H7 (cell line): ENCODE results near the gene DSN1. TPM values are rescaled to one million over a fixed set of nuclear protein-coding genes. Genes with fewer than 3 reads are reported as not detected.

Source experiments
- DNase-seq: peaks from one replicate; pipeline ENCODE4 v3.0.0; 2012
- H3K27me3 ChIP-seq: 2 replicates; pipeline ENCODE4 v1.6.0; 2011; ENCODE audit warnings: mild to moderate bottlenecking, low read length; ENCODE audit not compliant: control insufficient read depth, insufficient read depth
- H3K36me3 ChIP-seq: replicated peaks from 2 replicates; pipeline ENCODE4 v1.5.1; 2011; ENCODE audit warnings: low read length; ENCODE audit not compliant: control insufficient read depth, insufficient read depth
- H3K4me3 ChIP-seq: 2 replicates; pipeline ENCODE4 v1.5.1; 2011; ENCODE audit warnings: low read depth, mild to moderate bottlenecking, control low read depth, low read length, moderate library complexity; ENCODE audit not compliant: insufficient read depth
- total RNA-seq: library from RNA; depleted of rRNA; stranded (reverse); fragments of >200 nt; shearing (Covaris generic); gene quantifications from 2 replicates; pipeline ENCODE4 v1.2.3, GENCODE V29; 2014; rRNA removed

Gene DSN1, protein sequence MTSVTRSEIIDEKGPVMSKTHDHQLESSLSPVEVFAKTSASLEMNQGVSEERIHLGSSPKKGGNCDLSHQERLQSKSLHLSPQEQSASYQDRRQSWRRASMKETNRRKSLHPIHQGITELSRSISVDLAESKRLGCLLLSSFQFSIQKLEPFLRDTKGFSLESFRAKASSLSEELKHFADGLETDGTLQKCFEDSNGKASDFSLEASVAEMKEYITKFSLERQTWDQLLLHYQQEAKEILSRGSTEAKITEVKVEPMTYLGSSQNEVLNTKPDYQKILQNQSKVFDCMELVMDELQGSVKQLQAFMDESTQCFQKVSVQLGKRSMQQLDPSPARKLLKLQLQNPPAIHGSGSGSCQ
- total RNA-seq = 36.7 and 44.3 TPM in 2 replicates

DNA sequence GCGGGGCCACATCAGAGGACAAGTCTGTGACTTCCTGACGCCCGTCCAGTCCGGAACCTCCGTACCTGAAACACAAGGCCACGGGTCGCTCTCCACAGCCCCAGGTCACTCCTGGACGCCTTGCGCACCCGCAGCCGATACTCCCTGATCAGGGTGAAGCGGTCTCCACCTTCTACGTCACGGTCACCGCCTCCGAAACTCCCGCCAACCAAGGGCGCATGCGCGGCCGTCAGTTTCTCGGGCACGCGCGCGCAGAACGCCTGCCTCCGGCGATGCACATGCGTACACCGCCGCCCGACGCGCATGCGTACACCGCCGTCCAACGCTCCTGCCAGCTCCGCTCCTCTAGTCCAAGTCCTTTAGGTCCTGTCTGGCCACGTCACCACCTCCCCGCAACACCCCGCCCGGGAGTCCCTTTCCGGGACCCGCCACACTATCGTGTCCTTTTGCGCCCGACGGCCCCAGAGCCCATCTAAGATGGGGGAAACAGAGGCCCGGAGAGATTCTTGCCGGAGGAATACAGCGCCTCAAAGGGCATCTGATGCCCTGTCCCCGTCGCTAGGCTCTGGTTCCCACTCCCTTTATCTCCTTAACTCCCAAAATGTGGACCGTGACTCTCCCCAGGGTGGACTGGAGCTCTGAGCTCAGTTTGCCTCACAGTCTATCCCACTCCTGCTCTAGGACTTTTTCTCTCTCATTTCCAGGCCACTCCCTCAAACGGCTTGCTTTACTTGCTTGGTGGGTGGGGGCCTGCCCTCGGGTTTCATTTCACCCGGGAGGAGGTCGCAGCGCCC is at the start of gene DSN1:
Gene DSN1, minus strand, starts transcription at position 167 of the 794 bp plus-strand sequence. CDS start 2,305 bp downstream, outside the sequence.
- Histone ChIP-seq H3K4me3 (peak within 1 kb of the TSS; percentile 76), H3K36me3 (peaks cover 6% of the 10 kb centered on the region), H3K27me3 (no peaks in the 10 kb centered on the region)
- peak; percentile 98 for DNase-seq

DNA sequence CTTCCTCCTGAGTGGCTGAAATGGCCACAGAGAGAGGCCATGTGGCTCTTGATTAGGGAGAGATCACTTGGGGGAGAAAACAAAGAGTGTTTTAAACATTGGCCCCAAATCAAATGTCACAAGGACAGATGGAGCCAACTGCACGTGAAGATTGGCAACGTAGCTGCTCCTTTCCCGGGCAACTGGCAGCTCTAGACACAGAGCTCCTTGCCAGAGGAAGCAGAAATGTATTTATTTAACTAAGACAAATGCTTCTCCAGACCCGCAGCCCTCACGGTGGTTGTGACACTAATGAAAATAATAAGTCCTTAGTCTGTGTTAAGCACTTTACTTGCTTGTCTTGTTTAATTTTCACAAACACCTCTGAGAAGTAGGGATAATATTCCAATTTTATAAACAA is 49.6 kb upstream of the DSN1 start:
- no peak overlapping the region for H3K4me3 ChIP-seq
- DNase-seq = no peak

DNA sequence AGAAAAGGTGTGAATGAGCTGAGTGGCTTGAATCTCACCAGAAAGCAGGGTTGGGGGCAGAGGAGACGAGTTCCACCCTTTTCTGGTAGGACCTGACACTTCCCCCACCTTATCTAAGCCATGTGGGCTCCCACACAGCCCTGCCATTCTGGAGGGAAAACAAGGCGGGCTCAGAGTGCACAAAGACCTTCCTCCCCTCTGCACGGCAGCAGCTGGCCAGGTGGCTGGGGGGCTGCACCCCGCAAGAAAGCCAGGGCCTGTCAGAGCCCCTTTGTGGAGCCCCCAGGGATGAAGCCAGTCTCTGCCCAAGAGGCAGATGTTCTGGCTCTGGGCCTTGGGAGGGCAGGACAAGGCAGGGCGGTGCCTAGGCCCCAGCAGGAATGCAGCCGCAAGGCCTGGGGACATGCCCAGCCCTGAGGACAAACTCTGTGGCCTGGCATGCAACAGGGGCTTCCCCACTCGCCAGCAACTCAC is 48.4 kb upstream of the DSN1 start:
- H3K36me3 ChIP-seq = peaks cover 4% of the 10 kb centered on the region
- DNase-seq = no peak
- no peak overlapping the region for H3K4me3 ChIP-seq
- no peaks in the 10 kb centered on the region for H3K27me3 ChIP-seq

More for the DNA sequence above, 49.6 kb upstream of the DSN1 start:
- H3K36me3 ChIP-seq = peaks cover 8% of the 10 kb centered on the region
- H3K27me3 ChIP-seq = no peaks in the 10 kb centered on the region

DNA sequence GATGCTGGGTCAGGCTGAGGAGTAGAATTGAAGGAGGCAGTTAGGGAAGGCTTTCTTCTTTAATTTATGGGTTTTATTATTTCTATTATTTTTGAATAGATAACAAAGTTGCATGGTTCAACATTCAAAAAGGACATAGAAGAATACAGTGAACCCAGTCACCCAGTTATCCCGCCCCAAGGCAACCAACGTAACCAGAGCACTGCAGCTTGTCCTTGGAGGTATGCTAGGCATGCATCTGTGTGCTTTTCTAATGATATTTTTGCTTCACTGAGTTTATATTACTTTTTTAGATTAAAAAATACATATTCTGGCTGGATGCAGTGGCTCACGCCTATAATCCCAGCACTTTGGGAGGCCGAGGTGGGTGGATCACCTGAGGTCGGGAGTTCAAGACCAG is 47.4 kb upstream of the DSN1 start:
- DNase-seq = no peak
- H3K4me3 ChIP-seq = no peak overlapping the region
- peaks cover 4% of the 10 kb centered on the region for H3K36me3 ChIP-seq
- H3K27me3 ChIP-seq = no peaks in the 10 kb centered on the region

DNA sequence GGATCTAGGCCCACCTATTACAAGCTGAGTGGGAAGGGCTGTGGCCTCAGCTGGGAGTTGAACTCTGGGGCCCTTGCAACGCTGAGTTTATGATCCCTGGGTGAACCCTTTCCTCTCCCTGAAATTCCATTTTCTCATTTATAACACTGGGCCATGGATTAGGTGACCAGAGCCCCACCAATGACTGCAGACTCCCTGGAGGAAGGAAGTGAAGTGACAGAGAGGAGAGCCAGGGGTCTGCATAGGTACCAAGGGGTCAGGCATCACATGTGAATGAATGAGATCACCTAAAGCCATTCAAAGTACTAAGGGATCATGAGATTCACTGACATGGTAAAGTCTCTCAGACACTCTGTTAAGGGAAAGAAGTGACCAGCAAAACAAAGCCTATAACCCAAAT is 46.5 kb upstream of the DSN1 start:
- DNase-seq = no peak
- H3K4me3 ChIP-seq = no peak overlapping the region
- H3K27me3 ChIP-seq = no peaks in the 10 kb centered on the region
- peaks cover 2% of the 10 kb centered on the region for H3K36me3 ChIP-seq

DNA sequence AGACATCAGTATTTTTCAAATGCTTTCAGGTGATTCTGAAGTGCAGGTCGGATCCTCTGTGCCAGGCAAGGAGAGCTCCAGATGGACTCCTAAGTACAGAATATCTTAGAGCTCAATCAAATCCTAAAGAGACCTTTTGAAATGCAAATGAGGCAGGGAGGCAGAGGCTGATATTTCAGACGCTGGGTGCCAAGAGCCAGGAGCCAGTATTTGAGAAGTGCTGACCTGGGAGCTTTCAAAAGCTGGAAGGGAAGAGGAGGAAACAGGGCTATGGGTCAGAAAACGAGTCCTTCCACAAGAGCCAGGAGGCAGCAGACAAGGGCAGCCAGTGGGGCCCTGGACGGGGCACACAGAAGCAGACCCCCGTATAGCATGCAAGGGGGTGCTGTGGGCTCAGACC is 46.1 kb upstream of the DSN1 start:
- peaks cover 3% of the 10 kb centered on the region for H3K36me3 ChIP-seq
- peak; percentile 69 for DNase-seq
- no peaks in the 10 kb centered on the region for H3K27me3 ChIP-seq
- no peak overlapping the region for H3K4me3 ChIP-seq

DNA sequence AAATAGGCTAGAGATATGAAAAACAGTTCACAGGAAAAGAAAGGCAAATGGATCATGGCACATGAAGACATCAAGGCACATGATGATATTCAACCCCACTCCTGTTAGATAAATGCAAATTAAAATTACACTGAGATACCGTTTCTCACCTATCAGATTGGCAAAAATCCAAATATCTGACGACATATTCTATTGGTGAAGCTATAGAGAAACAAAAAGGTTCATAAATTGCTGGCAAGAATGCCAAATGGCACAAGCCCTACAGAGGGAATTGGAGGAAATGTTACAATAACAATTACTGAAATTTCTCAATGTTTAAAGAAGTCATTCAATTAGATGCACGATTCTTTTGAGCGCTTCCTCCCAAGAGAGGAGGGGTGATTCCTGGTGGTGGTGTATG is 45.3 kb upstream of the DSN1 start:
- no peaks in the 10 kb centered on the region for H3K27me3 ChIP-seq
- no peak overlapping the region for H3K4me3 ChIP-seq

DNA sequence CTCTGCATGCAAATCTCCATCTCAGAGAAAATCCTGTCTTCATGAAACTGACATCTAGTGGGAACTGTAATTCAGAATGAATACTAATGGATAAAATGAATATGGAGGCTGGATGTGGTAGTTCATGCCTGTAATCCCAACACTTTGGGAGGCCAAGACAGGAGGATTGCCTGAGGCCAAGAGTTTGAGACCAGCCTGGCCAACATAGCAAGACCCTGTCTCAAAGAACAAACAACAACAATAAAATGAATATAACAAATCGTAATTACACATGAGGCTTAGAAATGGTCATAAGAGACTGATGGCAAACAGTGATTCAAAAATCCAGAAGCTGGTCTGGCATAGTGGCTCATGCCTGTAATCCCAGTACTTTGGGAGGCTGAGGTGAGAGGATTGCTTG is 44.6 kb upstream of the DSN1 start:
- Histone ChIP-seq H3K27me3 (no peaks in the 10 kb centered on the region), H3K4me3 (no peak overlapping the region), H3K36me3 (peaks cover 5% of the 10 kb centered on the region)
- no peak for DNase-seq

More for the DNA sequence above, 45.3 kb upstream of the DSN1 start:
- peaks cover 5% of the 10 kb centered on the region for H3K36me3 ChIP-seq
- DNase-seq = no peak

DNA sequence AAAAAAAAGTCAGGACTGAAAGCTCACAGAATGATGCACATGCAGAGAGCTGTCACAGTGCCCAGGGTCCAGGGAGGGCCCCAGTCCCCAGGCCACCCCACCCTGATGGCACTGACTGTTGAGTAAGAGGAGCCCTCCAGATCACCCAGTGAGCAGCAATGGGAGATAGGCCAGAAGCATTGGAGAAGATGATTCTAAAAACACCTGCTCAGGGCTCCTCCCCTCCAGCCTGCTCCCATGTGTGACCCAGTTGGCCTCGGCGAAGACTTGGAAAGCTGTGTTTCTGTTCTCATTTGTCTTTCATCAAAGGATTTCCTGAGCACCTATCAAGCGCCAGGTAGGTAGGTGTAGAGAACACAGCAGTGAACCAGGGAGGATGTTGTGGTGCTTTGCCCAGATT is 43.9 kb upstream of the DSN1 start:
- H3K4me3 ChIP-seq = no peak overlapping the region
- DNase-seq = no peak
- no peaks in the 10 kb centered on the region for H3K27me3 ChIP-seq
- peaks cover 5% of the 10 kb centered on the region for H3K36me3 ChIP-seq

DNA sequence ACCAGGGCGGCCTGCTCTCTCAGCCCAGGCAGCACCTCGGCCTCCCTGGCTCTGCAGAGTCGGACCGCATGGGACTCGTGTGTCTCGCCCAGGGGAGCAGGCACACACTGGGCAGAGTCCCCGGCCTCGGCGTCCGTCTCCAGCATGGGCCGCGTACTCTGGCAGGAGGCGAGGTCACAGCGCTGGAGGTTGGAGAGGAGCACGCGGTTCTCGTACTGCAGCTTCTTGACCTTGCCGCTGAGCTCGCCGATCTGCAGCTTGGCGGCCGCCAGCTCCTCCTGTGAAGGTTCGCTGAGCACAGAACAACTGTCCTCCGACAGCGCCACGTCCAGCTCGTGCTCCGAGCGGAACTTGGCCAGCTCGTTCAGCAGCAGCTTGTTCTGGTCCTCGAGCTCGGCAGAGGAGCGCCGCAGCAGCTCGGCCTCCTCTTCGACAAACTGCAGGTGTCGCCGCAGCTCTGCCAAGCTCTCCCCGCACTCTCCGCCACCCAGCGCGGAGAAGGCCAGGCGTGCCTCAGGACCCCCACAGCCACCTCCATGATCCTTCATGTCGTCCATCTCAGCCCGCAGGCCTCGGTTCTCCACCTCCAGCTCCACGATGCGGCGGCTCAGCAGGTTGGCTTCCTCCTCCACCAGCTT is 42.0 kb upstream of the DSN1 start:
- peak; percentile 78 for DNase-seq
- Histone ChIP-seq H3K4me3 (no peak overlapping the region), H3K36me3 (peaks cover 7% of the 10 kb centered on the region), H3K27me3 (no peaks in the 10 kb centered on the region)

DNA sequence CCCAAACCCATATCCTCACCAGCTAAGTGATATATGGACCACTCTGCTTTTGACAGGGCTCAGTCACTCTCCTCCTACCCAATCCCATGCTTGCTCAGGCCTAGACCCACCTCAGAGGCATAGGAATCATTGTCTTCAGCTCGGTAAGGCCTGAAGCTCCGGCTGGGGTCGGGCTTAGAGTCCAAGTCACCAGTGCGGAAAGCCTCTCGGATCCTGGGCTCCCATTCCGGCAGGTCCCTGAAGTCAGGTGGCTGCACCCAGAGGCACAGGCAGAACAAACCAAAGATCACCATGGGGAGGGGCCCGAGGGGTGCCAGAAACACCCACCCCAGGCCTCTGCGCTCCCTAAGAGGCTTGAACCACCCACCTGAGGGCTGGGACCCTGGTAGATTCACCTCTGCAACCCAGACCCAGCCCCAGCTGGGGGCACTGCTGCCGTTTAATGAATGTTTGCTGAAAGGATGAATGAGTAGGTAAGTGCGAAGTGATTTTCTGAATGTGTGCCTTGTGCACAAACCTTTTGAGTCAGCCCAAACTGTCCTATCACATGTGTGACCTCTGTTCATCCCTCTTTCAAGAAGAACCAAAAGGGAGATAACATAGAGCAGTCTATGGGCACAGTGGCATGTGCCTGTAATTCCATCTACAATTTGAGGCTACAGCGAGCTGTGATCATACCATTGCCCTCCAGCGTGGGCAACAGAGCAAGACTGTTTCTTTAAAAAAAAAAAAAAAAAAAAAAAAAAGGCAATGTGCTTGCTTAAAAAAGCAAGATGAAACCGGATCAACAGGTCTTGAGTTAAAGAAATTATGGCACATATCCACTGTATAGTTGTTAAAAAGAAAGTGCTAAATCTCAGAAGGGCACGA is 39.3 kb upstream of the DSN1 start:
- Histone ChIP-seq H3K4me3 (no peak overlapping the region), H3K36me3 (peaks cover 14% of the 10 kb centered on the region), H3K27me3 (no peaks in the 10 kb centered on the region)
- no peak for DNase-seq

DNA sequence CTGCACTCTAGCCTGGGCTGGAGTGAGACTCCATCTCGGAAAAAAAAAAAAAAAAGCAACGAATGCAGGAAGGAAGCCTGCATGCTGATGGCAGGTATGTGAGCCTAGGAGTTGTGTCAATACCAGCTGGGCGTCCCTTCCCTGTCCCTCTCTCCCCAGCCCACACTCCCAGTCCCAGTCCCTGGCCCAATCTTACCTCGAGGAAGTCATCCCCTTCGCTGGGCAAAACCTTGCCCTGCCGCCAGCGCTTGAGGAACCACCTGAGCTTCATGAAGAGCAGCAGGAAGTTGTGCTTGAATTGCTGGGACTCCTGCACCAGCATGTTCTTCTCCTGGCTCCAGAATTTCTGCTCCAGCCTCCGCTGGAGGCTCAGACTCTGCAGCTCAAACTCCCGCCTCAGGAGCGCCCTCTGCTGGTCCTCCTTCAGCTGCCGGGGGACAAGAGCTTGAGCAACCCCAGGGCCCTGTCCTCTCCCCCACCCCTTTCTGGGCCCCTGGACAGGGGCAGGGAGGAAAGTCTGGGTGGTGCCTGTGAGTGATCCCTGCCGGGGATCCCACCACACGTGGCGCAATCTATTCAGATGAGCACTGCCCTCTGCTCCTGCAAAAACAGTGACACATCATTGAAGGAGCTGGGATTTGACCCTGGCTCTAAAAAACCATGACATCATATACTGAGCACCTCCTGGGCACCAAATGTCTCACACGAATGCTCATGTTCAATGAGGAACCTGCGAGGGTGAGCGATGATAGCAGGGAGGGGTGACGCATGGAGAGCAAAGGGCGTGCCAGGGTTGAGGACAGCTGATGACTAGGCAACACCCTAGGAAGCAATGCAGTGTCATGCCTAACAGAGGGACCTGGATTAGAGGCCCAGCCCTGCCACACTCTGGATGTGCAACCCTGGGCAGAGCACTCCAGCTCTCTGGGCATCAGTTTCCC is 35.0 kb upstream of the DSN1 start:
- no peak overlapping the region for H3K4me3 ChIP-seq
- no peaks in the 10 kb centered on the region for H3K27me3 ChIP-seq
- peaks cover 19% of the 10 kb centered on the region for H3K36me3 ChIP-seq
- DNase-seq = peak; percentile 93

DNA sequence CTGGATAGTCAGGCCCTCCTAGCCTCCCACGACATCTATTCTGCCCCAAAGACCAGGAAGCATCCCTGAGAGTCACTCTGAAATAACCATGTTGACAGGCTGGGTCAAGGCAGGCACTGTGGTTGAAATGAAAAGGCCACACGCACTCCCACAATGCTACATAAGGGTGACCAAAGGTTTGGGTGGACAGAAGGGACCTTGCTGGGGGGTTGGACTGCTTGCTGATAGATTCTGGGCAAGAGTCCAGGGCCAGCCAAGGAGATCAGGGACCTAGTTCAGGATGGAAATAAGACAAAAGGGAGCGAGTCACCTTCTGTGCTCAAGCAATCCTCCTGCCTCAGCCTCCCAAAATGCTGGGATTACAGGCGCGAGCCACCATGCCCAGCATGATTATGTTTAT is 32.5 kb upstream of the DSN1 start:
- Histone ChIP-seq H3K27me3 (no peaks in the 10 kb centered on the region), H3K4me3 (no peak overlapping the region), H3K36me3 (peaks cover 30% of the 10 kb centered on the region)
- DNase-seq = no peak
